Neural cell (in vitro differentiated cells): ENCODE data around the gene ITGA5.
"Not testable (repeated sequence)": the region's sequence is repeated elsewhere in the genome, so short reads cannot be mapped to it uniquely, and the experiment has no call there.

ENCODE experiments used
- CTCF ChIP-seq: fragments of 450-650 bp; IDR thresholded peaks from 2 replicates; pipeline ENCODE4 v1.5.1; 2014; ENCODE audit warnings: antibody characterized with exemption, mild to moderate bottlenecking, moderate library complexity; ENCODE audit not compliant: poor library complexity, severe bottlenecking
- EP300 ChIP-seq: fragments of 450-650 bp; conservative IDR thresholded peaks from 2 replicates; pipeline ENCODE4 v1.6.1; 2014; ENCODE audit warnings: antibody characterized with exemption, mild to moderate bottlenecking, moderate library complexity; ENCODE audit not compliant: poor library complexity, severe bottlenecking
- RAD21 ChIP-seq: fragments of 450-650 bp; conservative IDR thresholded peaks from 2 replicates; pipeline ENCODE4 v1.6.1; 2014; ENCODE audit warnings: antibody characterized with exemption, mild to moderate bottlenecking, moderate library complexity
- SMC3 ChIP-seq: fragments of 450-650 bp; conservative IDR thresholded peaks from 2 replicates; pipeline ENCODE4 v1.6.1; 2014; ENCODE audit warnings: antibody characterized with exemption, mild to moderate bottlenecking, moderate library complexity; ENCODE audit not compliant: poor library complexity
- TAF1 ChIP-seq: IDR thresholded peaks from 2 replicates; pipeline ENCODE4 v1.6.1; 2012; ENCODE audit warnings: low read depth

GRCh38 chr12:54354271-54354670 is 64.8 kb downstream of the ITGA5 start:
- TF ChIP-seq CTCF, TAF1, SMC3, EP300, RAD21: not testable (repeated sequence)
